ENCODE results near the gene PARVB. TPM values are rescaled to one million over a fixed set of nuclear protein-coding genes. Genes with fewer than 3 reads are reported as not detected.

PARVB gene
- total RNA-seq, 4 donors from 2014 or later, result 59.5 to 82.0 (median 61.2) TPM

DNA sequence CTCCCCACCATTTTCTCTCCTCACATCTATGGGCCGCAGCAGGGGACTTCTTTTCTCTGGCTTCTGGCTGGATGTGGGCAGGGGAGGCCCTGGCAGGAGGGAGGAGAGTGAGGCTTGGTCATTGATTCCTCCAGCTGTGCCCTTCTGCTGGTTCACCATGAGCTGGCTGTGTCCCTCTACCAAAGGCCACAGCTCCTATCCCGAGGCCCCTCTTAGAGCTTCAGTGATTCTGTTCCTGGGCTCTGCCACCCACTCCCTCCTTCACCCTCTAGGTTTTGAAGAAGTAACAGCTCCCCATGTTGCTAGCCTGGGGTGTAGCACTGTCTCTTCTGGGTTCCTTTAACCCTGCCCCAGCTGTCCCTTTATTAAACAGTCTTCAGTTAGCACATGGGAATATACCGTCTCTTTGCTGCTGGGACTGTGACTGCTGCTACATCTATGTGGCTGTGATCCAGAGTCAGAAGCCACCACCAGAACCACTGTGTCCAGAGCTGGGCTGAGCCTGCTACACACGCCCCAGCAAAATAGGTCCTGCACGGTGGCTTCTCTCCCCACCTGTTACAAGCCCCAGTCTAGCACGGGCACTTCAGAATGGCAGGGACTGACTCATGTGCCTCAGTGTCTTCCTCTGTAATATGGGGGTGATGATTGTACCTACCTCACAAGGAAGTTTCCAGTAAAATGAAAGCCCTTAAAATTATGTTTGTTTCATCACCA is 156.0 kb downstream of the PARVB start:
- ATAC-seq (ENCODE audit: low FRiP score) (no peak), DNase-seq (ENCODE audit: low spot score) (no peak)
- TF ChIP-seq CTCF (IDR thresholded peaks at IDR 0.05), result no peak

DNA sequence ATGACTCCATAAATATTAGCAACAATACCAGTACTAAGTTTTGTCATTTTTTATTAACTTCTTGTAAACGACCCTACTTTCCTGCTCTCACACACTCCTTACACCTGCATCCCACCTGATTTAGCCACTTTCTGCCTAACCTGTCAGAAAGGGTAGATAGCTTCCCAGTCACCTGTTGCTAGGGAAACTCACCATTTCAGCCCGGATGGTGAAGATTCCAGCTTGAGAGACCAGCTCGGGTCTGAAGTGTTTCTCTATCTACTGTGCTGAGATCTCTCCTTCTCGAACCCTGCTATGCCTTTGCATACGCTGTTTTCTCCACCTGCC is 156.6 kb downstream of the PARVB start, which contains the start of gene PARVG:
TSS of gene PARVG (plus strand) at position 220 of the 327 bp plus-strand sequence. CDS start 2,405 bp downstream, outside the sequence.
- no peak for DNase-seq (ENCODE audit: low spot score)
- no peak for TF ChIP-seq CTCF (IDR thresholded peaks at IDR 0.05)
- no peak for ATAC-seq (ENCODE audit: low FRiP score)

- ATAC-seq (ENCODE audit: low FRiP score), result no peak
- no peak for DNase-seq (ENCODE audit: low spot score)
- TF ChIP-seq CTCF (IDR thresholded peaks at IDR 0.05), result no peak
Observed at GRCh38 chr22:44181033-44181911, 157.2 kb downstream of the PARVB start.

DNA sequence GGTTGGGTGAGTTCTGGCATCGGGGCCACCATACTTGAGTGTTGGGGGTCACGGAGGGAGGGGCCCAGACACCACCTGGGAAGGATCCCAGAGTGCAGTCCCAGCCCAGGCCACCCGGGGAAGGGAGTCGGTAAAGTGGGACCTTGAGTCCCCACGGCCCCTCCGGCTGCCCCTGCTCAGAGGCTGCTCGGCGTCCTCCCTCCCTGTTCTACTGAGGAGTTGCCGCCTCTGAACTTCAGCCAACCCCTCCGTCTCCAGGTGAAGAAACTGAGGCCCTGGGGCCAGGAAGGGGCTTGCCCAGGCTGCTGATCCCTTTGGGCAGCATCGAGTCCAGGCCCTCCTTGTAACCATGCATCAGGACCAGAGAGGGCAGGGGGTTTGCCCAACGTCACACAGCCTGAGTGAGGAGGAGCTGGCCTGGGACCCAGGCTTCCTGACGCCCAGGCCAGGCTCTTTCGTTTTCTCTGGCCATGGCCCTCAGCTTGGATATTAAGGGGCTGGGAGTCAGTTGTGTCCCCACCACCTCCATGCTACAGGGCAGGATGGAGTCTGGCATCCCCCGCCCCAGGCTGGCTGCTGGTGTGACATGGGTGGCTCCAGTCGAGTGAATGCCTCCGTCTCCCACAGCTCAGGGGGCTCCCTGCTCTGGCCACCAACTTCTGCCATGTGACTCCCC is 157.9 kb downstream of the PARVB start:
- DNase-seq (ENCODE audit: low spot score) (no peak), ATAC-seq (ENCODE audit: low FRiP score) (no peak)
- no peak for TF ChIP-seq CTCF (IDR thresholded peaks at IDR 0.05)

DNA sequence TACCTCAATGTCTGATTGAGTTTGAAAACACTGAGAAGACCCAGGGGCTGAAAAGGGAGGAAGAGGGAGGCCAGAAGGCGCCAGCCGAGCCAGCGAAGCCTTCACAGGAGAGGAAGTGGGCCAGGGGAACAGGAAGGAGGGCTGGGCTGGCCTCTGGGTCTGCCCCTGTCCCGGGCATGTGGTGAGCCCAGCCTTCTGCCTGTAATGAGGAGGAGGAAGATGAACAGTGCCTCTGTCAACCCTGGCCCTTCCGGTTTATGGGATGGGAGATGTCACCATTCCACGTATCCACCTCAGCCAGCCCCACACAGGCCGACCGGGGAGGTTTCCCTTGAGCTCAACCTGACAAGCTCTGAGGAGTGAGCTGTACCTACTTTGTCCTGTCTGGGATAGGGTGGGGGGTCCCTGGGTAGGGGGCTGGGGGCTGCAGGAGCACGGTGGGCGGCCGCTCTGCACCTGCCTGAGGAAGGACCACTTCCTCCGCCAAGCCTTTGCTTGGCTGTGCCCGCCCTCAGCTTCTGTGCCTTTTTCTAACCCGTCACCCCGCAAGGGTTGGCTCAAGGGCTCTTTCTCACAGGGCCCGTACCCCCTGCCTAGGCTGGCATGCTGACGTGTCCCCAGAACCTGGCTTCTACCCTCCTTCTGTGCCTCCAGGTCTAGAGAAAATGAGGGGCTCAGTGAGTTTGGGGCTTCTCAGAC is 158.6 kb downstream of the PARVB start:
- ATAC-seq (ENCODE audit: low FRiP score) (no peak), DNase-seq (ENCODE audit: low spot score) (no peak)
- no peak for TF ChIP-seq CTCF (IDR thresholded peaks at IDR 0.05)

GRCh38 chr22:44183287-44183588 is 159.1 kb downstream of the PARVB start:
- no peak for ATAC-seq (ENCODE audit: low FRiP score)
- TF ChIP-seq CTCF (IDR thresholded peaks at IDR 0.05), result no peak
- no peak for DNase-seq (ENCODE audit: low spot score)

Data from omental fat pad (tissue), 4 donors.